SKM-1 (cell line): Measurements from ENCODE around the gene PHF23.

Source experiments
- DNase-seq: peaks from one replicate; lab custom pipeline; 2025; ENCODE audit not compliant: unreplicated experiment; lab: John Stamatoyannopoulos, UW

PHF23 gene

DNA sequence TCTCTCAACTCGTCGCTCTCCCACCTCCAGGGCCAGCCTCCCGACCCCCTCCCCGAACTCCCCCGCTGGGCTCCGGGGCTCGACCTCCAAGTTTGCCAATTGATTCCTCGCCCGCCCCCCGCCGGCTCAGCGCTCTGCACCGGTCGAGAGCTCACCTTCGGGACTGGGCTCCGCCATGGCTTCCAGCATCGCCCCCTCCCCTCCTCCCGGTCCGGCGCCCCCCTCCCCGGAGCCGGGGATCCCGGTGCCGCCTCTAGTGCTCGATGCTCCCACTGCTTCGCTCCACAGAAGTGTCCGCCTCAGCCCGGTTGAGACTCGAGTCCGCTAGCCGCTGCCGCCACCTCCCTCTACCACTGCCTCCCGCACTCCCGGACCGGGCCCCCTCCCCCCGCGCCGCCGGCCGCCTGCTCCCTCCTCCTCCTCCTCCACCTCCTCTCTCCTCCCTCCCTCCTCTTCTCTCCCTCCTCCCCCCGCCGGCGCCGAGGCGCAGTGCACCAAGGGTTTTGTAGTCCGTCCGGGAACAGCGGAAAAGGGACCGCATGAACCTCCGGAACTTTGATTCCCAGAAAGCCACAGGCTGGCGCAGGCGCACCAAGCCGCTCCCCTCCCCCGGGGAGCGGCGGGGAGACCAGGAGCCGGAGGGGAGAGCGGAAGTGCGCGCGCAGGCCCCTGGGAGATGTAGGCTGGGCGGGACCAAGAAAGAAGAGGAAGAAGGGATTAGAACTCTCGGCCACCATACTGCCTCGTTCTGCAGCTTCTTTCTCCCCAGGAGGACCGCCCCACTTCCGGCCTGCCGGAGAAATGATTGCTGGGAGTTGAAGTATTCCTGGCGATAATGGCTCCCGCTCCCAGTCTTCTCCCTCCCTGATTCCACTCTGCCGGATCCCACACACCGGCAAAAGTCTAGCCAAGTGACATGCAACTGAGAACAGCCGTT is at the start of gene PHF23:
Gene PHF23, minus strand, starts transcription at position 367 of the 937 bp plus-strand sequence. Its CDS starts 178 bp downstream, at position 189.
- DNase-seq = peak; percentile 84

- no peak for DNase-seq
Observed at GRCh38 chr17:7285679-7286078, 46.4 kb upstream of the PHF23 start.

DNA sequence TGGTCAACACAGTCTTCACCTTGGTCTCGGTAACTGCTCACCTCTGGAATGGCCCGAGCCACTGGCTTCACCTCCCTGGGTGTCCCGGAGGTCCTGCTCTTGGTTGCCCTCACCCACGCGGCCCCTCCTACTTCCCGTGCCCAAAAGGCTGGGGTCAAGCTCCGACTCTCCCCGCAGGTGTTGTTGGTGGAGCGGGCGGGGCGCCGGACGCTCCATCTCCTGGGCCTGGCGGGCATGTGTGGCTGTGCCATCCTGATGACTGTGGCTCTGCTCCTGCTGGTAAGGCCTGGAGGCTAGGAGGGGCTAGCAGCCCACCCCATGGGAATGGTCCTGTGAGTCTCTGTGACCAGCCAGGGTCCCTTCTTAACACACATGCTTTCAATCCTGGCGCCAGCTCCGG is 45.7 kb upstream of the PHF23 start:
- no peak for DNase-seq

GRCh38 chr17:7283471-7284216 is 44.4 kb upstream of the PHF23 start:
- DNase-seq = no peak

- DNase-seq = no peak
Observed at GRCh38 chr17:7282752-7283321, 43.6 kb upstream of the PHF23 start.

DNA sequence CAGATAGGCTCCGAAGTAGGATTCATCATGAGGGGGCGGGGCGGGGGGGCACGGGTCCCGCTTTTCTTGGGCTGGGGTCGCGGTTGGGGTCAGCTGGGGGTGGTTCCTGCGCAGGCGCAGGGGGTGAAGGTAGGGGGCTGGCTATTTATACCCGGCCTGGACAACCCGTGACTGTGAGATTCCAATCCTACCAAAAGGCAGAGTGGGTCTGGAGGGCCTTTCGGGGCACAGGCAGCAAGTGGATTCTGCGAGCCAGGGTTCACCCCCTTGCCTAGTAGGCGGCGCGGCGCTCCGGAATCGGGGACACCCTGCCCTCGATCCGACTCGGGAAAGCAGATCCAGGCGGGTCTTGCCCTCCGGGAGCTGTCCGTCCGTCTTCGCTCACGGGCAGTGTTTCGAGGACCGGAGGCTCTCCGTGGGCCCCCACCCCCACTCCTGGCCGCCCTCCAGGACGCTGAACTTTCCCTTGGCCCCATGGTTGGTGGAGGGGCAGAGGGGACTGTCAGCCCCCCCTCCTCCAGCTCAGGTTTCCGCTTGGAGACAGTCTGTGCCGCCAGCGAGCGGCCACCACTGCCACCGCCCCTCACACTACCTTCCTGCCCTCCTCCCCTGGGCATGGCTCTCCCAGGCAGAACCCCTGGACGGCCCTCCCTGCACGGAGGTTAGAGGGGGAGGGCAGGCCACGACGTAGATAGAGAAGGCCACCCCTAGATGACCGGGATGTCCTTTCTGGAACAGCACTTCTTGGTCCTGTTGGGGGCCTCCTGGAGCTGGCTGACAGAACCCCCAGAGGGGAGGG is 42.9 kb upstream of the PHF23 start:
- no peak for DNase-seq

GRCh38 chr17:7281074-7281952 is 42.1 kb upstream of the PHF23 start, which contains the start of gene SLC2A4:
SLC2A4 (plus strand) TSS chr17:7281718; CDS start chr17:7281935, 217 bp downstream.
- DNase-seq = no peak

DNA sequence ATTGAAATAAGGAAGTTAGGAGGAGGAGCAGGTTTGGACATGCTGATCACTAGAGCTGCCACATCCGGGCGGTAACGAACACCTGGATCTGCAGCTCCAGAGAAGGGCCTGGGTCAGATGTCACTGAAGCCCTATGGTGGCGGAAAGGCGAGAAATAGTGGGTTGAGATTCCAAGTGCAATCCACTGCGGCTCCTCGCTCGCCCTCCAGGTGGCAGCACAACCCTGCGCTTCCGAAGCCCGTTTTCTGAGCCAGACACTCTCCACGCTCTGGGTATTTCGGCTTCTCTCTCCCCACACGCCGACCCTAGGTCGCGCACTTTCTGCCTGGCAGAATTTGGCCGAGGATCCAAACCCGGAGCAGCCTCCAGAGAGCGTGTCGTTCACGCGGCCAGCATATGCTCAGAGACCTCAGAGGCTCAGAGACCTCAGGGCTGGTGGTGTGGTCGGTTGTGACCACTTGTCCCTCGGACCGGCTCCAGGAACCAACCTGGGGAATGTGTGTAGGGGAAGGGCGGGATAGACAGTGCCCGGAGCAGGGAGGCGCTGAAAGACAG is 41.3 kb upstream of the PHF23 start:
- DNase-seq = peak; percentile 54

DNA sequence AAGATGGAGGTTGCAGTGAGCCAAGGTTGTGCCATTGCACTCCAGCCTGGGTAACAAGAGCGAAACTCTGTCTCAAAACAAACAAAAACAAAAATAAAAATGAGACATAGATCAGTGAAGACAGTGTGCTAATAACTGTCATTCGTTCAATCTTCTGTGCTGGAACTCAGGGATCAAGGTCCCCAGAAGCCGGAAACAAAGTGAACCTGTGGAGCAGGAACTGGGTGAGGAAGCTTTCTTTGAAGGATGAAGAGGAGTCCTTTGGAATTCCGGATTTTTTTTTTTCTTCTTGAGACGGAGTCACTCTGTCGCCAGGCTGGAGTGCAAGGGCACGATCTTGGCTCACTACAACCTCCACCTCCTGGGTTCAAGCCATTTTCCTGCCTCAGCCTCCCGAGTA is 40.2 kb upstream of the PHF23 start:
- no peak for DNase-seq

- no peak for DNase-seq
Observed at GRCh38 chr17:7266784-7267183, 27.5 kb upstream of the PHF23 start.

DNA sequence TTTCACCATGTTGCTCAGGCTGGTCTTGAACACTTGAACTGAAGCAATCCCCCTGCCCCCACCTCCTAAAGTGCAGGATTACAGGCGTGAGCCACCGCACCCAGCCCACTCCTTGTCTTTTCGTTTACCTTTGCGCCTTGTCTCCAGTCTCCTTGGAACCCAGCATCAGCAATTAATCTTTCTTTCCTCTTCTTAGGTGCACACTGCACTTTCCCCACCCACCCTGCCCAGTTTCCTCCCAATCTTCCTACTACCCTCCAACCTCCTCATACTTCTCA is 24.5 kb upstream of the PHF23 start:
- DNase-seq = no peak

GRCh38 chr17:7262935-7263800 is 23.9 kb upstream of the PHF23 start:
- DNase-seq = no peak

DNA sequence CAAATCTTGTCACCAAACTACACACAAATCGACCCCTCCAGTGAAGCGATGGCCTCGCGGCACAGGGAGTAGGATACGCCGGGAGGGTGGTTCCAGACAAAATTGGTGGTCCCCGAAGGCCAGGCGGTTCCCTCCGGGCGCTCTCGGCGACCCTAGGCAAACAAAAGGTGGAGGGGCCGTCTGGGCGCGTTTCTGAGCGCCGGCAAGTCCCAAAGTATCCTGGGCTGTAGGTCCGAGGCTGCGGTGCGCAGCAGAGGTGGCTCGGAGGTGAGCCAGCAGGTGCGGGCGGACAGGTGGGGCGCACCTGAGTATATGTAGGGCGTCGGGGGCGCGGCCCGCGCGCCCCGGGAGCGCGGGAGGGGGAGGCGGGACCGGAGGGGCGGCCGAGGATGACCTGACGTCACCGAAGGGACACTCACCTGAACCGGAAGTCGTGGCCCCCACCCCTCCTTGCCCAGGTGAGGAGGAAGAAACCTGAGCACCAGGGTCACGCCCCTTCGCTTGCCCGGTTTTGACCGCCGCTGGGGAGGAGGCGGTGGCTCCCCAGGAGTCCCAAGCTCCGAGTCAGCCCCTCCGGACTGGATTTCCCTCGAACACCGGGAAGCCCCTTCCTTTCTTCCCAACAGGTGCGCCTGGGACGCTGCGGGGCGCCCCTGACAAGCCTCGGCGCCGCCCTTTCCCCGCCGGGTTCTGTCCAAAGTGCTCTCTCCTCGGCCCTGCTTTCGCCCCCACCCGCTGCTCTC is 23.1 kb upstream of the PHF23 start, which contains the start of gene CLDN7:
Gene CLDN7, minus strand, starts transcription at position 287 of the 743 bp plus-strand sequence. CDS start 435 bp downstream, outside the sequence.
- no peak for DNase-seq

- no peak for DNase-seq
Observed at GRCh38 chr17:7261379-7262191, 22.3 kb upstream of the PHF23 start.

- DNase-seq = no peak
Observed at GRCh38 chr17:7260651-7261378, 21.6 kb upstream of the PHF23 start.

GRCh38 chr17:7260151-7260550 is 20.9 kb upstream of the PHF23 start:
- DNase-seq = no peak

- no peak for DNase-seq
Observed at GRCh38 chr17:7259555-7259889, 20.3 kb upstream of the PHF23 start.
